WTC11 (cell line): ENCODE measurements around the gene LBHD1. TPM values are rescaled to one million over a fixed set of nuclear protein-coding genes. Genes with fewer than 3 reads are reported as not detected.

Experiments used
- ATAC-seq: fragments of 200-7000 bp; cut with Tn5 transposase; 2 replicates; pipeline ENCODE4 v1.10.0; 2021; ENCODE audit warnings: mild to moderate bottlenecking, moderate library complexity
- CTCF ChIA-PET: fragments of 300-600 bp; sonication (Branson Sonifier 250); formaldehyde crosslinking; loops from one replicate; lab custom pipeline; 2021; ENCODE audit warnings: antibody characterized with exemption; lab: Charles Lee
- POLR2A ChIA-PET: fragments of 350-600 bp; sonication (Branson Sonifier 250); formaldehyde crosslinking; loops from one replicate; lab custom pipeline; 2021; ENCODE audit warnings: antibody characterized with exemption; lab: Charles Lee
- DNase-seq: peaks from one replicate; pipeline ENCODE4 v3.0.0; 2021; ENCODE audit warnings: low spot score
- H3K27ac Mint-ChIP-seq: 2 replicates; pipeline ENCODE4 v1.8.0; 2021; ENCODE audit warnings: mixed read lengths
- H3K27me3 Mint-ChIP-seq: 2 replicates; pipeline ENCODE4 v1.8.0; 2021; ENCODE audit warnings: low read depth, mild to moderate bottlenecking, moderate library complexity, mixed read lengths
- H3K36me3 Mint-ChIP-seq: 2 replicates; pipeline ENCODE4 v1.8.0; 2021; ENCODE audit warnings: mixed read lengths
- H3K4me1 Mint-ChIP-seq: 2 replicates; pipeline ENCODE4 v1.8.0; 2022; ENCODE audit warnings: mixed read lengths
- H3K4me3 Mint-ChIP-seq: 2 replicates; pipeline ENCODE4 v1.8.0; 2021; ENCODE audit warnings: mild to moderate bottlenecking, moderate library complexity, mixed read lengths
- H3K9me3 Mint-ChIP-seq: 2 replicates; pipeline ENCODE4 v1.8.0; 2021; ENCODE audit warnings: mixed read lengths
- AR ChIP-seq: fragments of 250-450 bp; sonication (Bioruptor Pico); IDR thresholded peaks from 2 replicates; pipeline ENCODE4 v1.9.0; 2021; ENCODE audit warnings: mild to moderate bottlenecking
- CREB1 ChIP-seq: sonication (generic); formaldehyde crosslinking; IDR thresholded peaks from 2 replicates; pipeline ENCODE4 v1.8.0; 2023; ENCODE audit warnings: mild to moderate bottlenecking, missing genetic modification reagents
- CREM ChIP-seq: sonication (generic); formaldehyde crosslinking; IDR thresholded peaks from 2 replicates; pipeline ENCODE4 v1.8.1; 2022; ENCODE audit warnings: mild to moderate bottlenecking, missing genetic modification reagents, moderate library complexity
- E2F1 ChIP-seq: sonication (generic); formaldehyde crosslinking; IDR thresholded peaks from 2 replicates; pipeline ENCODE4 v1.8.0; 2022; ENCODE audit warnings: mild to moderate bottlenecking, missing genetic modification reagents
- ELF4 ChIP-seq: sonication (generic); formaldehyde crosslinking; IDR thresholded peaks from 2 replicates; pipeline ENCODE4 v1.8.1; 2022; ENCODE audit warnings: low read depth, mild to moderate bottlenecking, moderate library complexity, missing genetic modification reagents
- FOXJ3 ChIP-seq: sonication (generic); formaldehyde crosslinking; IDR thresholded peaks from 2 replicates; pipeline ENCODE4 v1.9.0; 2021; ENCODE audit warnings: missing genetic modification reagents, mild to moderate bottlenecking, borderline replicate concordance
- HMGXB4 ChIP-seq: sonication (generic); formaldehyde crosslinking; IDR thresholded peaks from 2 replicates; pipeline ENCODE4 v1.8.1; 2023; ENCODE audit warnings: mild to moderate bottlenecking, moderate library complexity, missing genetic modification reagents
- IRF1 ChIP-seq: sonication (generic); formaldehyde crosslinking; IDR thresholded peaks from 2 replicates; pipeline ENCODE4 v1.8.0; 2023; ENCODE audit warnings: missing genetic modification reagents
- JUN ChIP-seq: sonication (generic); formaldehyde crosslinking; IDR thresholded peaks from 2 replicates; pipeline ENCODE4 v1.8.0; 2023; ENCODE audit warnings: mild to moderate bottlenecking, missing genetic modification reagents
- MAX ChIP-seq: sonication (generic); formaldehyde crosslinking; IDR thresholded peaks from 2 replicates; pipeline ENCODE4 v1.8.0; 2022; ENCODE audit warnings: mild to moderate bottlenecking, missing genetic modification reagents
- NFE2L1 ChIP-seq: sonication (generic); formaldehyde crosslinking; IDR thresholded peaks from 2 replicates; pipeline ENCODE4 v1.8.1; 2023; ENCODE audit warnings: missing genetic modification reagents
- PRDM15 ChIP-seq: sonication (generic); formaldehyde crosslinking; IDR thresholded peaks from 2 replicates; pipeline ENCODE4 v1.8.0; 2022; ENCODE audit warnings: missing genetic modification reagents
- RELA ChIP-seq: sonication (generic); formaldehyde crosslinking; IDR thresholded peaks from 2 replicates; pipeline ENCODE4 v1.8.1; 2022; ENCODE audit warnings: missing genetic modification reagents, mild to moderate bottlenecking, borderline replicate concordance
- ZMAT4 ChIP-seq: fragments of 250-450 bp; sonication (Bioruptor Pico); IDR thresholded peaks from 2 replicates; pipeline ENCODE4 v1.9.0; 2021; ENCODE audit warnings: mild to moderate bottlenecking
- ZNF263 ChIP-seq: sonication (generic); formaldehyde crosslinking; IDR thresholded peaks from 2 replicates; pipeline ENCODE4 v1.8.1; 2022; ENCODE audit warnings: low read depth, mild to moderate bottlenecking, moderate library complexity, missing genetic modification reagents
- ZNF317 ChIP-seq: sonication (generic); formaldehyde crosslinking; IDR thresholded peaks from 2 replicates; pipeline ENCODE4 v1.8.1; 2023; ENCODE audit warnings: low read depth, mild to moderate bottlenecking, moderate library complexity, missing genetic modification reagents, borderline replicate concordance
- ZNF396 ChIP-seq: fragments of 250-450 bp; sonication (Bioruptor Pico); IDR thresholded peaks from 2 replicates; pipeline ENCODE4 v1.8.0; 2021; ENCODE audit warnings: mild to moderate bottlenecking, moderate library complexity, borderline replicate concordance
- total RNA-seq: library from RNA; stranded (reverse); gene quantifications from 3 replicates; pipeline ENCODE4 v1.2.3, GENCODE V29; 2021
- TF ChIP-seq, protein P1 (sequence below): sonication (generic); formaldehyde crosslinking; IDR thresholded peaks from 2 replicates; pipeline ENCODE4 v1.8.0; 2022; ENCODE audit warnings: mild to moderate bottlenecking, missing genetic modification reagents

LBHD1 gene
- total RNA-seq, 1 experiment from 2014 or later, result 4.2 TPM

- DNase-seq, result no peak
- H3K9me3 Mint-ChIP-seq, result no peaks in the 10 kb centered on the region
- peaks cover 49% of the 10 kb centered on the region for H3K4me1 Mint-ChIP-seq
- POLR2A ChIA-PET, result interaction anchor here (0.6 to 6.0 kb wide), 10 partner anchors 17 to 322 kb away, joined by 3 to 35 read pairs (median 8); partner anchors contain the start of genes C11orf98, CSKMT, EEF1G and HNRNPUL2
- peaks cover 38% of the 10 kb centered on the region for H3K36me3 Mint-ChIP-seq
- no peak for ATAC-seq
- H3K27ac Mint-ChIP-seq, result peak overlapping the region; percentile 100
- CTCF ChIA-PET, result interaction anchor here (0.5 to 4.0 kb wide), 11 partner anchors 13 to 285 kb away, joined by 3 to 24 read pairs (median 4); partner anchors contain the start of genes C11orf98, CSKMT, HNRNPUL2 and STX5
- no peak for TF ChIP-seq RELA (CRISPR knock-in tag)
- TF ChIP-seq ZNF263 (CRISPR knock-in tag), result no peak
- TF ChIP-seq CREB1 (CRISPR knock-in tag), result peak; percentile 14; the same call in 1 of the 2 replicates
- 0 out of 2 replicates have a peak, but pooled peaks have one; percentile 26 for TF ChIP-seq HMGXB4 (CRISPR knock-in tag)
- peak; percentile 10; the same call in 1 of the 2 replicates for TF ChIP-seq MAX (CRISPR knock-in tag)
- peak; percentile 65 for TF ChIP-seq PRDM15 (CRISPR knock-in tag)
- TF ChIP-seq AR (CRISPR knock-in tag), result 0 out of 2 replicates have a peak, but pooled peaks have one; percentile 6
- TF ChIP-seq ELF4 (CRISPR knock-in tag), result no peak
- H3K4me3 Mint-ChIP-seq, result peak overlapping the region; percentile 92
- H3K27me3 Mint-ChIP-seq, result no peaks in the 10 kb centered on the region; the same call in 1 of the 2 replicates
These were observed 37.9 kb upstream of the LBHD1 start for GRCh38 chr11:62710001-62710345.

GRCh38 chr11:62709247-62710000 is 37.4 kb upstream of the LBHD1 start:
- CTCF ChIA-PET, result interaction anchor here (0.6 to 4.0 kb wide), 12 partner anchors 15 to 285 kb away, joined by 3 to 24 read pairs (median 3); partner anchors contain the start of genes C11orf98, CSKMT, HNRNPUL2 and STX5
- H3K27me3 Mint-ChIP-seq, result no peaks in the 10 kb centered on the region; the same call in 1 of the 2 replicates
- peak; percentile 51 for ATAC-seq
- peak; percentile 96 for DNase-seq
- H3K4me1 Mint-ChIP-seq, result peaks cover 46% of the 10 kb centered on the region
- peak overlapping the region; percentile 92 for H3K4me3 Mint-ChIP-seq
- no peaks in the 10 kb centered on the region for H3K9me3 Mint-ChIP-seq
- POLR2A ChIA-PET, result interaction anchor here (0.6 to 6.0 kb wide), 15 partner anchors 18 to 321 kb away, joined by 3 to 35 read pairs (median 7); partner anchors contain the start of genes C11orf98, CSKMT, EEF1G and HNRNPUL2
- peak overlapping the region; percentile 100 for H3K27ac Mint-ChIP-seq
- H3K36me3 Mint-ChIP-seq, result peaks cover 38% of the 10 kb centered on the region
- TF ChIP-seq FOXJ3 (CRISPR knock-in tag) (no peak), JUN (CRISPR knock-in tag) (no peak), CREM (peak; percentile 65; the same call in 1 of the 2 replicates), E2F1 (no peak), IRF1 (CRISPR knock-in tag) (no peak), ZNF317 (no peak), NFE2L1 (no peak), ZMAT4 (CRISPR knock-in tag) (no peak), RELA (CRISPR knock-in tag) (no peak), ZNF396 (CRISPR knock-in tag) (0 out of 2 replicates have a peak, but pooled peaks have one; percentile 61)
- TF ChIP-seq, protein P1, sequence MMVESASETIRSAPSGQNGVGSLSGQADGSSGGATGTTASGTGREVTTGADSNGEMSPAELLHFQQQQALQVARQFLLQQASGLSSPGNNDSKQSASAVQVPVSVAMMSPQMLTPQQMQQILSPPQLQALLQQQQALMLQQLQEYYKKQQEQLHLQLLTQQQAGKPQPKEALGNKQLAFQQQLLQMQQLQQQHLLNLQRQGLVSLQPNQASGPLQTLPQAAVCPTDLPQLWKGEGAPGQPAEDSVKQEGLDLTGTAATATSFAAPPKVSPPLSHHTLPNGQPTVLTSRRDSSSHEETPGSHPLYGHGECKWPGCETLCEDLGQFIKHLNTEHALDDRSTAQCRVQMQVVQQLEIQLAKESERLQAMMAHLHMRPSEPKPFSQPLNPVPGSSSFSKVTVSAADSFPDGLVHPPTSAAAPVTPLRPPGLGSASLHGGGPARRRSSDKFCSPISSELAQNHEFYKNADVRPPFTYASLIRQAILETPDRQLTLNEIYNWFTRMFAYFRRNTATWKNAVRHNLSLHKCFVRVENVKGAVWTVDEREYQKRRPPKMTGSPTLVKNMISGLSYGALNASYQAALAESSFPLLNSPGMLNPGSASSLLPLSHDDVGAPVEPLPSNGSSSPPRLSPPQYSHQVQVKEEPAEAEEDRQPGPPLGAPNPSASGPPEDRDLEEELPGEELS (CRISPR knock-in tag), result no peak
